NCI-H2029 treated with DMSO at 0.1 percent for 48 hours (cell line): ENCODE data around the gene PLIN1.

Experiments
- DNase-seq: peaks from one replicate; lab custom pipeline; 2025; lab: John Stamatoyannopoulos, UW

Gene PLIN1

GRCh38 chr15:89672221-89673164, 6.7 kb downstream of the PLIN1 start:
- DNase-seq, result no peak

- no peak for DNase-seq
Measured at GRCh38 chr15:89671687-89672086, 7.5 kb downstream of the PLIN1 start.

- DNase-seq, result no peak
Measured at GRCh38 chr15:89670971-89671560, 8.1 kb downstream of the PLIN1 start.

GRCh38 chr15:89669941-89670340, 9.2 kb downstream of the PLIN1 start:
- no peak for DNase-seq

- DNase-seq, result no peak
Measured at GRCh38 chr15:89669309-89669865, 9.8 kb downstream of the PLIN1 start.

GRCh38 chr15:89668171-89668570, 11.0 kb downstream of the PLIN1 start:
- DNase-seq, result no peak

GRCh38 chr15:89667706-89667960, 11.5 kb downstream of the PLIN1 start:
- no peak for DNase-seq

- no peak for DNase-seq
Measured at GRCh38 chr15:89666858-89667705, 12.1 kb downstream of the PLIN1 start.

GRCh38 chr15:89666184-89666857, 12.8 kb downstream of the PLIN1 start:
- DNase-seq, result no peak

GRCh38 chr15:89665449-89666181, 13.6 kb downstream of the PLIN1 start:
- no peak for DNase-seq

GRCh38 chr15:89664441-89665350, 14.5 kb downstream of the PLIN1 start:
- no peak for DNase-seq

- DNase-seq, result no peak
Measured at GRCh38 chr15:89662893-89663626, 16.1 kb downstream of the PLIN1 start.

GRCh38 chr15:89660556-89660955, 18.6 kb downstream of the PLIN1 start:
- DNase-seq, result no peak

- DNase-seq, result no peak
Measured at GRCh38 chr15:89659295-89659694, 19.9 kb downstream of the PLIN1 start.

GRCh38 chr15:89657686-89658200, 21.4 kb downstream of the PLIN1 start:
- no peak for DNase-seq

GRCh38 chr15:89656116-89656815, 22.9 kb downstream of the PLIN1 start:
- DNase-seq, result no peak

- DNase-seq, result no peak
Measured at GRCh38 chr15:89654847-89655805, 24.0 kb downstream of the PLIN1 start, which contains the start of gene KIF7. TSS of gene KIF7 (minus strand) at chr15:89655467. CDS start at chr15:89652930, 2,537 bp downstream.
